NB4 (cell line): ENCODE measurements around the gene FGF14.

Source experiments
- DNase-seq: peaks from one replicate; pipeline ENCODE4 v3.0.0; 2010; ENCODE audit warnings: low read depth
- H3K4me3 ChIP-seq: one replicate; pipeline ENCODE4 v1.5.1; 2011; ENCODE audit warnings: mild to moderate bottlenecking, low read depth, low read length, moderate library complexity
- MYC ChIP-seq: IDR thresholded peaks from 2 replicates; pipeline ENCODE4 v1.6.1; 2011; ENCODE audit warnings: low read depth, low read length
- POLR2A ChIP-seq: IDR thresholded peaks from 2 replicates; pipeline ENCODE4 v1.6.1; 2011; ENCODE audit warnings: mild to moderate bottlenecking; ENCODE audit not compliant: insufficient read length; ENCODE audit errors: extremely low read depth
- TF ChIP-seq, protein P1 (sequence below): IDR thresholded peaks from 2 replicates; pipeline ENCODE4 v1.6.1; 2011; ENCODE audit warnings: low read depth, low read length
- TF ChIP-seq, protein P2 (sequence below): IDR thresholded peaks from one replicate; pipeline ENCODE4 v1.5.1; 2012; ENCODE audit warnings: low read depth, low read length

FGF14 gene

DNA sequence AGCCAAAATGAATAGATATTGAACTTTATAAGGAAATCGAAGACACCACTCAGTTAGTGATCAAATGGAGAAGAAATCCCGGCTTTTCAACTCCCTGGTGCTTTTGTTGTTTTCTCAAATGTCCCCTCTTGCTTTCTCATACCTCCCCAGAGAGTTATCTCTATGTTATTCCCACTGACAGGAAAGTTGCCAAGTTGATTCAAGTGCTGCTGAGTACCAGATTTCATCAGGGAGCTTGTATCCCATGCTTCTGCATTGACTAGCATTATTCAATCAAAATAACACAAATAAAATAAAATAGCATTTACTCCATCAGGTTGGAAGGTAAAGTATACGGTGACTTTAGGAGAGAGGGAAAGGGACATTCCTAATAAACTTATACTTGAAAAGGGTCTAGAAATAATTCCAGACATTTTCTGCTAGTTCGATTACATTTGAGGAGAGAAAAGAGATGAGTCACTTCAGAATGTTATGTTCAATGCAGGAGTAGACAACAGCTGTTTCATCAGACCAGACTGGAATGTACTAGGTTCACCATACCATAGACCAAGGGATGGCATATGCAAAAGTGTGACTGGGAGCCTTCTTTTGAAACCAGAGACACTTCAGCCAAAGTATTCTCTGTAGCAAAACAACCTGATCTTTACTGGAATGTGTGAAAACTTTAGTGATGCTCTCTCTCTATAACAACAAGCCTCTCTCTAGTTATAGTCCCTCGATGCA lies 397.8 kb downstream of the FGF14 start:
- no peak for DNase-seq
- no peak overlapping the region for H3K4me3 ChIP-seq
- TF ChIP-seq, protein P1, sequence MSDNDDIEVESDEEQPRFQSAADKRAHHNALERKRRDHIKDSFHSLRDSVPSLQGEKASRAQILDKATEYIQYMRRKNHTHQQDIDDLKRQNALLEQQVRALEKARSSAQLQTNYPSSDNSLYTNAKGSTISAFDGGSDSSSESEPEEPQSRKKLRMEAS = no peak
- TF ChIP-seq, protein P2, sequence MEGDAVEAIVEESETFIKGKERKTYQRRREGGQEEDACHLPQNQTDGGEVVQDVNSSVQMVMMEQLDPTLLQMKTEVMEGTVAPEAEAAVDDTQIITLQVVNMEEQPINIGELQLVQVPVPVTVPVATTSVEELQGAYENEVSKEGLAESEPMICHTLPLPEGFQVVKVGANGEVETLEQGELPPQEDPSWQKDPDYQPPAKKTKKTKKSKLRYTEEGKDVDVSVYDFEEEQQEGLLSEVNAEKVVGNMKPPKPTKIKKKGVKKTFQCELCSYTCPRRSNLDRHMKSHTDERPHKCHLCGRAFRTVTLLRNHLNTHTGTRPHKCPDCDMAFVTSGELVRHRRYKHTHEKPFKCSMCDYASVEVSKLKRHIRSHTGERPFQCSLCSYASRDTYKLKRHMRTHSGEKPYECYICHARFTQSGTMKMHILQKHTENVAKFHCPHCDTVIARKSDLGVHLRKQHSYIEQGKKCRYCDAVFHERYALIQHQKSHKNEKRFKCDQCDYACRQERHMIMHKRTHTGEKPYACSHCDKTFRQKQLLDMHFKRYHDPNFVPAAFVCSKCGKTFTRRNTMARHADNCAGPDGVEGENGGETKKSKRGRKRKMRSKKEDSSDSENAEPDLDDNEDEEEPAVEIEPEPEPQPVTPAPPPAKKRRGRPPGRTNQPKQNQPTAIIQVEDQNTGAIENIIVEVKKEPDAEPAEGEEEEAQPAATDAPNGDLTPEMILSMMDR = no peak
- TF ChIP-seq POLR2A (no peak), MYC (no peak)

DNA sequence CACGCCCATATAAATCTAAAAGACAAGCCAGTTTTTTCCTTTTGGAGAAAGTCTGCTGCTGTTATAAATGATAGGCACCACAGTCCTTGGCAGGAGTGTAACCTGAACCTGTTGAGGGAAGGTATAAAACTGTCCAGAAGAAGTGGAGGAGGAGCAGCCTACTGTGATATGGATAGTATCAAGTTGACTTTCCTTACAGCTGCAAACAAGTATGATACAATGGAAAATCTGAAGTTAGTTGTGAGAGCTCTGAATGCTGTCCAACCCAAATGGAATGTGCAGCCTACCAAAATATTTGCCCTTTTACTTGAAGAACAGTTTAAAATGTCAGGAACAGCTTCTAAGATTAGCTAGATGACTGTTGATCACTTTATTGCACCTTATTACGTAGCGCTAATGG lies 399.6 kb downstream of the FGF14 start:
- H3K4me3 ChIP-seq = no peak overlapping the region
- TF ChIP-seq, protein P2 = no peak
- TF ChIP-seq MYC = no peak
- TF ChIP-seq POLR2A = no peak
- TF ChIP-seq, protein P1 = no peak
- no peak for DNase-seq

DNA sequence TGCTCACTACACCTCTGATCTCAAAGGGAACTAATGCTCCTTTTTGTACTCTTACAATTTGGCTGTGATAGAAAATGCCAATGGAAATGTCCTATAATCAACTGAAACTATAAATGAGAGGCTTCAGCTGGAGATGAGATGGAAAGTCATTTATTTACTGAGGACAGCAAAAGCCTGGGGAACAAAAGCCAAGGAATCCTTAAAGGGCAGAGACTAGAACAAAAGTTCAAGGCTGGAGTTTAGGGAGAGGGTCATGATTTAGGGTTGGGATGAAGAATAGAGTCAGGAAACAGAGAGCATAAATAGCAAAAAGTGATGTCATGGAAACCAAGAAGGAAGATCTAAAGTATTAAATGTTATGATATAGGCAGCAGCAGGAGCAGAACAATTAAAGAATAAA lies 401.1 kb downstream of the FGF14 start:
- TF ChIP-seq, protein P1 = no peak
- TF ChIP-seq POLR2A (no peak), MYC (no peak)
- TF ChIP-seq, protein P2 = no peak
- DNase-seq = no peak
- no peak overlapping the region for H3K4me3 ChIP-seq

DNA sequence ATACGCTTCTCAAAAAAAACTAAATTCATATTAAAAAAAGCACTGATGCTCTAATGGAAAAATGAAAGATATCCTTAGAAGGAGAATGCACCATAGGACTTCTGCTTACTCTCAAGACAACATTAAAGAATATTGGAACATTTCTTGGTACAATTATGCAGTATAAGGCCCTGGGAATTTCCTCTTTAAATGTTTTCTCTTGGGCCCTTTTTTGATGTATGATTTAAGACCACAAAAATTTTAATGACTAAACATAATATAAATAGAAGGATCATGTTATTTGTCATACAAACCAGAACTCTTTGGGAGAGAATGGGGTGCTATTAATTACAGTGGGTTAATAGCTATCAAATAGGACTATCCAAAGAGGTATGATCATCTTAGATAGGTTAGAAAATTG lies 403.7 kb downstream of the FGF14 start:
- no peak overlapping the region for H3K4me3 ChIP-seq
- DNase-seq = no peak
- TF ChIP-seq MYC = no peak
- TF ChIP-seq POLR2A = no peak
- TF ChIP-seq, protein P2 = no peak
- TF ChIP-seq, protein P1 = no peak

DNA sequence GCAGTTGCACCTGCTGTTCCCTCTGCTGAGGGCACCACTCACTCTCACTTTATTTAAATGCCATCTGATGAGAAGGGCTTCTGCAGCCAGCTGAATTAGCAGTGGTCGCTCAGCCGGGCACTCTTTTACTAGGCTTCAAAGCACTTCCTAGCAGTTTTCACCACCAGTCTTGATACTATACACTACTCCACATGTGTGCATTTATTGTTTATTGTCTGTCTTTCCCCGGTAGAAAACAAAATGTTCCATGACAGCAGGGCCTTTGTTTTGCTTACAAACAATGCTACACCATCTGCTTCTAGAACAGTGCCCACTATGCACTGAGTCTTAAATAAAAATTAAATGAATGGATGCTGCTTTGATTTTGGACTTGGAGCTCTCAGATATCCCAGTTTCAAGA lies 404.9 kb downstream of the FGF14 start:
- H3K4me3 ChIP-seq = no peak overlapping the region
- no peak for DNase-seq
- TF ChIP-seq, protein P2 = no peak
- TF ChIP-seq, protein P1 = no peak
- TF ChIP-seq POLR2A (no peak), MYC (no peak)

DNA sequence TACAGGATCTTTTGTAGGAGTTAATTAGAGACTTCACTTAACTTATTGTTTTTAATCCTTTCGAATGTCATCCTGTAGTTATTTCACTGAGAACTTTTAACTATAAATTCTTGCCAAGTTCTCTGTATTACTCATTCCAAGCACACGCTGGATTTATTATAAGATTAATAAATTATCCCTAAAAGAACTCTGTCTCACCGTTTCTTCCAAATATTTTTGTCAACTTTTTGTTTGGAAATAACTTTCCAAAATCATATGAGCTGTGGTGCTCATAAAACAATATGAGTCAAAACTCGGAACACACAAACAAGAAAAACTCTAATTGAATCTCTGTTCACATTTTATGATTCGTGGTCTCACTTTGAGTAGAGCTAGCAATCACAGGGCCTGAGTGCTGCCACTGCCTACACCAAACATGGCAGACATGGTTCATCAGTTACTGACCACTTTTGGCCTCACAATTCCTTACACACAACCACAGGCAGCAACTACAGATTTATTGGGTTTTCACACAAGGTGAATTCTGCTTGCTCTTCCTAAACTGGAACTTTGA lies 412.0 kb downstream of the FGF14 start:
- DNase-seq = no peak
- H3K4me3 ChIP-seq = no peak overlapping the region

More for the DNA sequence above, 412.0 kb downstream of the FGF14 start:
- TF ChIP-seq, protein P1 = no peak
- TF ChIP-seq MYC (no peak), POLR2A (no peak)
- TF ChIP-seq, protein P2 = no peak
